GM18505 (cell line): ENCODE data around the gene TMEM263.

Source experiments
- ATAC-seq: cut with Tn5 transposase; IDR thresholded peaks from one replicate; pipeline ENCODE4 v1.9.1; 2021; ENCODE audit not compliant: unreplicated experiment
- POLR2A ChIP-seq: IDR thresholded peaks from 4 replicates; pipeline ENCODE4 v1.6.1; 2011; ENCODE audit warnings: borderline replicate concordance; ENCODE audit not compliant: insufficient read depth, insufficient read length; ENCODE audit errors: extremely low read depth

Gene TMEM263

GRCh38 chr12:106924268-106924861 is 31.3 kb upstream of the TMEM263 start:
- TF ChIP-seq POLR2A, result no peak
- no peak for ATAC-seq

- no peak for TF ChIP-seq POLR2A
- no peak for ATAC-seq
Measured at GRCh38 chr12:106926657-106927056, 29.1 kb upstream of the TMEM263 start.

GRCh38 chr12:106934277-106934676 is 21.4 kb upstream of the TMEM263 start:
- no peak for TF ChIP-seq POLR2A
- ATAC-seq, result no peak

- no peak for TF ChIP-seq POLR2A
- no peak for ATAC-seq
Measured at GRCh38 chr12:106941481-106942156, 14.1 kb upstream of the TMEM263 start.

GRCh38 chr12:106942775-106943174 is 12.9 kb upstream of the TMEM263 start:
- no peak for TF ChIP-seq POLR2A
- no peak for ATAC-seq

- ATAC-seq, result no peak
- TF ChIP-seq POLR2A, result no peak
Measured at GRCh38 chr12:106945261-106945851, 10.4 kb upstream of the TMEM263 start.

- no peak for ATAC-seq
- TF ChIP-seq POLR2A, result no peak
Measured at GRCh38 chr12:106947461-106947860, 8.2 kb upstream of the TMEM263 start.

- no peak for TF ChIP-seq POLR2A
- ATAC-seq, result no peak
Measured at GRCh38 chr12:106950591-106950990, 5.1 kb upstream of the TMEM263 start.

GRCh38 chr12:106953352-106954250 is 2.1 kb upstream of the TMEM263 start:
- no peak for ATAC-seq
- no peak for TF ChIP-seq POLR2A

GRCh38 chr12:106954462-106955376 is 988 bp upstream of the TMEM263 start:
- no peak for TF ChIP-seq POLR2A

GRCh38 chr12:106956048-106956578 is 406 bp downstream of the TMEM263 start:
- ATAC-seq, result peak; percentile 27
- TF ChIP-seq POLR2A, result no peak

More at GRCh38 chr12:106954462-106955376, 988 bp upstream of the TMEM263 start:
- ATAC-seq, result peak; percentile 18

GRCh38 chr12:106957583-106957982 is 1.9 kb downstream of the TMEM263 start:
- ATAC-seq, result no peak
- no peak for TF ChIP-seq POLR2A
